Middle frontal gyrus (tissue), 1 donor: ENCODE data around the gene SDK2.
"Not testable (repeated sequence)": the region's sequence is repeated elsewhere in the genome, so short reads cannot be mapped to it uniquely, and the experiment has no call there.

ENCODE experiments used
- DNase-seq: peaks from one replicate; pipeline ENCODE4 v3.0.0-alpha.2; 2015; ENCODE audit warnings: low spot score; ENCODE audit errors: extremely low spot score

SDK2 gene

DNA sequence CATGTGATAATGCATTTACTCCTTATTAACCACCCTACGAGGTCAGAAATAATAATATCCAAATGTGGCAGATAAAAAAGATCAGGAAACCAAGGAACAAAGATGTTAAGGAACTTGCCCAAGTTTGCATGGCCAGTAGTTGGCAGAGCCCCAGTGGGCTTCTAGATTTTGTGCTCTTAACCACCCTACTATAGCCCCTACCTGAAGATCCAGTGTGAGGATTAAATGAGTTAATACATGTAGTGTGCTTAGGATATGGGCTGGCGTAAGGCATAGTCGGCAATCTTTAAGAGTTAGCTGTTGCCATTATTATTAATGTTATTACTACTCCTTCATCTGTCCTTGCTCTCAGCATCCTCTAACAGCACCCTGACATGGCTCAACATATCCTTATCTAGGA lies 153.4 kb downstream of the SDK2 start:
- no peak for DNase-seq

- DNase-seq = no peak
Measured at GRCh38 chr17:73489991-73490390, 154.3 kb downstream of the SDK2 start.

- DNase-seq = no peak
Measured at GRCh38 chr17:73489333-73489732, 154.9 kb downstream of the SDK2 start.

GRCh38 chr17:73485130-73485529 lies 159.1 kb downstream of the SDK2 start:
- no peak for DNase-seq

DNA sequence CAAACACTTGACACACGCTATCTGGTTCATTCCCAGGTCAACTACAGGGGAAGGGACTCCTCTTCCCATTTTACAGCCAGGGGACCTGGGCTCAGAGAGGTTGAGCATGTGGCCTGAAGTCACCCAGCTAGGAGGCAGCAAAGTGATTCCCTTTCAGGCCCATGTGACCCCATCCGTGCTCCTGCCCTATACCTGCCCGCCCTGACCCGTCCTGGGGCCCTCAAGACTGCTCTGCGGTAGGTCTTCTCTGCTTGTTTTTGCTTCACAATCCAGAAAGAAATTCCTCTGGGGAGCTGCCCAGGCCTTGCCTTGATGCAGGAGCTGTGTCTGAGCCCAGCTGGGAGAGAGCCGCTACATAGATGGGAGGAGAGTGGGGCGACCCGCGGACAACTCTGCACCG lies 161.4 kb downstream of the SDK2 start:
- no peak for DNase-seq

DNA sequence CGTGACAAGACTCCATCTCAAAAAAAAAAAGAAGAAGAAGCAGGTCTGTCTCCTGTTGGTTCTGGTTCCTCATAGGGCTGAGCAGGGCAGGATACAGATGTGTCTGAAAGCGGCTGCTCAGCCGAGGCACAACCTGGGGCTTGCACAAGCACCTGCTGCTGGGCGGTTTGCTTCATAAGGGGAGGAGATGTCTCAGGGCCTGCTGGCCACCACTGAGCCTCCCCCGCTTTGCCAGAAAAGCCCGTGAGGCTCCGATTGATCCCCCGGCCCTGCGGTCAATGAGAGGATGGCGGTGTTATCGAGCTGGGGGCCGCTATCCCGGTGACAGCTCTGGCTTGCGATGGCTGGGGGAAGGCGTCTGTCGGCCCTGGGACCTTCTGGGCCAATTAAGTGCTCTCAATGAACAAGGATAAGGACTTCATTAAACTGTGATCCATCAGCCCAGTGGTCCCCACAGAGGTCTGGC lies 162.0 kb downstream of the SDK2 start:
- no peak for DNase-seq

- DNase-seq = no peak
Measured at GRCh38 chr17:73481676-73482075, 162.6 kb downstream of the SDK2 start.

GRCh38 chr17:73480740-73481139 lies 163.5 kb downstream of the SDK2 start:
- DNase-seq = no peak

DNA sequence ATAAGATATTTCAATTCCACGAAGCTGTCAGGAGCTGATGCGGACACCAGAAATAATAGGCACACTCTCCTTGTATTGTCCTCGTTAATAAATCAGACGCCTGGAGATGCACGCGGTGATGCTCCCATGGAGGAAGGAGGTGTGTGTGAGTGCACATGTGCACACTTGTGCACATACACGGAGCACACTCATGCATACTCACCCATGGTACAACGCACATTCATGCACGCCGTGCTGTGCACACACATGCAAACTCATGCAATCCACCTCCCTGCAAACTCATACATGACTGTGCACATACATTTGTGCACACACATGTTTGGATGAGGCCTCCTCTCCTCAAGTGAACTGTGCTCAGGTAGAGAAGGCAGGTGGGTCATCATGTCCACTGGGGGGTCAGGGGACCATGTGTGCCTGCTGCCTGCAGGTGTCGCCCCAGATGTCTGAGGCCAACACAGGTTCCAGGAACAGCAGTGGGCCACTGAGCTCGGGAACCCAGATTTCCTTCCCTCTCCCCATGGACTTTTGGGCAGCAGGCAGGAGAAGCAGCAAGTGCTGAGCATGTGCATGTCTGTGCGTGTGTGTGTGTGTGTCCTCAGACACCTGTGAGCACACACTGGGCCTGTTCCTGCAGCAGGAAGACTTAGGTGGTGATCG lies 165.3 kb downstream of the SDK2 start:
- DNase-seq = no peak

- no peak for DNase-seq
Measured at GRCh38 chr17:73478334-73478733, 165.9 kb downstream of the SDK2 start.

- peak; percentile 11 for DNase-seq
Measured at GRCh38 chr17:73476890-73477350, 167.3 kb downstream of the SDK2 start.

- no peak for DNase-seq
Measured at GRCh38 chr17:73474370-73474988, 169.8 kb downstream of the SDK2 start.

GRCh38 chr17:73472715-73473114 lies 171.5 kb downstream of the SDK2 start:
- DNase-seq = not testable (repeated sequence)

DNA sequence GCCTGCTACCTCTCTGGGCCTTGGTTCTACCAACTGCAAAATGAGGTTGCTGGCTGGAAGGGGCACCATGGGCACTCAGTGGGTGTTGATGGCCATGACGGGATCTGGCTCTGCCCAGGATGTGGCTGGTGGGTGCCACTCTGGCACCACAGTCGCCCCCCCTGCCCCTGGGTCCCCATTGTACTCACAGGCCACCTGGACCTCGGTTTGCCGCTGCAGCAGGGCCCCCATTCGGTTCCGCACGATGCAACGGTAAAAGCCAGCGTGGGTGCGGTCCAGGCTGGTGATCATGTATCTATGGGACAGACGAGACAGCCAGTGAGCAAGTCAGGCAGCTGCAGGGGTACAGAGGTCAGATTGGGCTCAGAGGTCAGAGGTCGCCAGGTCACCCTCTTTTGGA lies 172.3 kb downstream of the SDK2 start:
- no peak for DNase-seq

GRCh38 chr17:73470316-73470826 lies 173.9 kb downstream of the SDK2 start:
- no peak for DNase-seq

GRCh38 chr17:73469311-73469710 lies 174.9 kb downstream of the SDK2 start:
- no peak for DNase-seq

GRCh38 chr17:73468221-73468620 lies 176.0 kb downstream of the SDK2 start:
- no peak for DNase-seq

- DNase-seq = no peak
Measured at GRCh38 chr17:73467651-73468050, 176.6 kb downstream of the SDK2 start.

GRCh38 chr17:73466704-73467433 lies 177.4 kb downstream of the SDK2 start:
- no peak for DNase-seq

GRCh38 chr17:73465953-73466230 lies 178.4 kb downstream of the SDK2 start:
- no peak for DNase-seq

DNA sequence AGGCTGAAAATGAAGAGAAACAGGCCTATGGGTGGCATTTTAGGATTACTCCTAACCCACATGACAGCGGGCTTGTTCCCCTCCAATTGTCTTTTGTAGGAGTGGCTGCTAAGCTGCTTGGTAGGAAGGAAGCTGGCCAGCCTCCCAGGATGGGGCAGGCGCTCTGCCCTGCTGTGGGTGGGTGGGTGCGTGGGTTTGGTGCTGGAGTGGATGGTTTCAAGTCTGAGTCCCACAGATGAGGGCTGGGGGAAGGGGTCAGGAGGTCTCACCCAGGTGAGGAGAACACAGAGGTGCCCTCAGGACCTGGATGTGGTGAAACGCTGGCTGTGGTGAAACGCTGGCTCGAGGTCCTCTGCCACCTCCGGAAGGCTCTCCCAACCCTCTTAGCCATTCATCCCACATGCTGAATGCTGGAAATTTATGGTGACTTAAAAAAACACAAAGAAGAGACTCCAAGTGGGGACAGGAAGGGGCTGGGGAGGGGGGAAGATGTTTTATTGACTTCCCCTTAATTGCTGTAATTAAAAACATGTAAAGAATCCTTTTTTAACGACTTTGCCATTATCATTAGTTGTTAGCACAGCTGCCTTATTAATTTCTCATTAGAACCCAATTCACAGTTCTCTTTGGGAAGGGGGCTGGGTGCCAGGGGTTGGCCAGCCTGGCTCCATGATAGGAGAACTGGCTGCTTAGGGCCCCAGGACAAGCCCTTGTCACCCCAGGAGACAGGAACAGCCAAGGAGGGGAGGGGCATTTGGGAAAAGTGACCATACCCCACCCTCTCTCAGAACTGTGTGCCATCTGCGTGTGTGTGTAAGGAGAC lies 178.9 kb downstream of the SDK2 start:
- DNase-seq = no peak

- DNase-seq = no peak
Measured at GRCh38 chr17:73464447-73464846, 179.8 kb downstream of the SDK2 start.
